Astrocyte of the spinal cord (primary cell): ENCODE measurements around the gene PTPRT.

Experiments
- DNase-seq: peaks from one replicate; pipeline ENCODE4 v3.0.0; 2011; ENCODE audit warnings: low read depth, low spot score
- H3K4me3 ChIP-seq: 2 replicates; pipeline ENCODE4 v1.5.1; 2011; ENCODE audit warnings: low read depth, mild to moderate bottlenecking, low read length, moderate library complexity
- CTCF ChIP-seq: IDR thresholded peaks from 2 replicates; pipeline ENCODE4 v1.5.1; 2012; ENCODE audit warnings: low read depth, mild to moderate bottlenecking, low read length, inconsistent platforms
- in situ Hi-C: cut with HindIII; loops from 2 replicates; pipeline ENCODE4 v1.10.0; 2017; ENCODE audit warnings: low sequenced_read_pairs

The PTPRT gene

GRCh38 chr20:43029176-43029575 is 160.5 kb downstream of the PTPRT start:
- no peak for DNase-seq
- no peak for TF ChIP-seq CTCF
- no peak overlapping the region for H3K4me3 ChIP-seq
- in situ Hi-C loops, result no loop called here

DNA sequence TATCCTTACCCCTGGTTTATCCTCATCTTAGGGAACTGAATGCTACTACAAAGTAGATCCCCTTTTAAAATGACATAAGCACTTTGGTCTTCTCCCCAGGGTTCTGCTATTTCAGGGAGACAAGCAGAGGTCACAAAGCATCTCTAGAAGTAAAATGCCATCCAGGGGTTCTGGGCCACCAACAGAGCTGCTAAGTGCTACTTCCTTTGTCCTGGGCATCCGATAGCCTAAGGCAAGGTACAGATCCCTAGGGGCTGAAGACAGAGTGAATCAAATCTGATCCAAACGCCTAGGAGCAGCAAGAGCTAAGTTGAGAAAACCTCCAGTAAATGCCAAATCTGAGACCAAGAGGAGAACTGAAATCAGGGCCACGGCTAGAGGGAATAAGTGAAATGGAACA is 161.2 kb downstream of the PTPRT start:
- no peak overlapping the region for H3K4me3 ChIP-seq
- in situ Hi-C loops, result no loop called here
- no peak for DNase-seq
- no peak for TF ChIP-seq CTCF

DNA sequence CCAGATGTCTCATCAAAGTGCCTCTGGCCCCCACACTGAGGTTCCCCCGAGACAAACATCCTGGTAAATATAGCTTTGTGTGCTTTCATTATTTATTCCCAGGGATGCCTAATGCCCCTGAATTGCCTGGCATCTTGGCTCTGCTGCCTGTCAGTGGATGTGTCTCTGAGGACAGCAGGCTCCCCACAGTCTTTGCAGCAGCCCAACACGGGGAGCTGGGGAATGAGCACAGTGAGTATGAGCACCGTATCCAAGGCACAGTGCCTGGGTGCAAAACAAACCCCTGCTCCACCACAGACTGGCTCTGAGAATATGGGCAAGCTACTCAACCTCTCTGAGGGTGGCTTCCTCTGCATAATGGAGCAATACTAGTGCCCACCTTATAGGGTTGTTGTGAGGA is 165.9 kb downstream of the PTPRT start:
- DNase-seq, result no peak
- in situ Hi-C loops, result no loop called here
- H3K4me3 ChIP-seq, result no peak overlapping the region
- TF ChIP-seq CTCF, result no peak

DNA sequence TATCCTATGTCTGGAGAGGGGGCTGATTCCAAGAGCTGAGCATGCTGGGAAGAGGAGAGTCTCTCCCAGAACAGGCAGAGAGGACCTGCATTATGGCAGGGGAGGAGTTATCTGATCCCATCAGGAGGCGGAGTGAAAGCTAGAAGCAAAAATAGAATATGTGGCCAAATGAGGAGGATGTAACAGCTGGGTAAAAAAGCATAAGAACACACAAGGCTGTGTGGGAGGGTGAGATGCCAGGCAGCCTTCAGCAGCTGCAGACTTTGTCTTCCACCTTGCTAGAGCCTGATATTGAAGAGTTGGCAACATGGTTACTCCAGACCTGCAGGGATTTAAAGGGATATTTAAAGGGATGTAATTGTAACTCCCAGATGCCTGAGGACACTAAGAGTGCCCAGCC is 167.1 kb downstream of the PTPRT start:
- DNase-seq, result no peak
- no peak overlapping the region for H3K4me3 ChIP-seq
- TF ChIP-seq CTCF, result no peak
- in situ Hi-C loops, result no loop called here

GRCh38 chr20:43022081-43022480 is 167.6 kb downstream of the PTPRT start:
- H3K4me3 ChIP-seq, result no peak overlapping the region
- in situ Hi-C loops, result no loop called here
- DNase-seq, result no peak
- no peak for TF ChIP-seq CTCF

DNA sequence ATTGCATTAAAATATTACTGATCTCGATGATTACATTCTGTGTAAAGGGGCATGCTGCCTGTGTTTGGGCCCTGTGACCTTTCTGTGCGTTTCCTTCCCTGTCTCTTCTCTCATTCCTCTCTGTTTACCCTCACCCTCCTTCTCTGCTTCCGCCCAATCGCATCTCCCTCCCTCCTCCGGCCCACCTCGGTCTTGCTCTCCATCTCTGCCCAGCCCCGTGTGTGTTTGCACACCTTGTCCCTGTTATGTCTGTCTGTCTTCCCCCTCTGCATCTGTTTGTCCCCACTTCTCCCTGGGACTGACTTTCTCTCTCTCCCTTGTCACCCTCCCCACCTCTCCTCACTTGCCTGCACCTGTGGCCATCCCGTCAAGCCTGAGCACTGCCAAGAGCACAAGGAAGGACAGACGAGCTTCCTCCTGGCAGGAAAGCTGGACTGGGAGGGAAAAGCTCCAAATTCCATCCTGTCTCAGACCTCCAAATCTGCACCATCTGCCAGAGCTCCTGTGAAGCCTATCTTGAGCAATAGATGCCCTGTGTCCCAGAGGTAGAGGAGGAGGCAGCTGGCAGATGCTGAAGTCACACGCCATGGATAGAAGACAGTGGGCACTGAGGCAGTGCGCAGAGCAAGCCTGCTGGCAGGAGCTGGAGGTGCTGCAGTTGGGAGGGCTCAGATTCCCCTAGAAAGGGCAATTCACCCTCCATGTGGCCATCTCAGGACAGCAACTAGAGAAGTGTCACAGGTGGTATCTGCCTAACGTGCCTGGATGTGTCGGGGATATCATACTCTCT is 172.3 kb downstream of the PTPRT start:
- in situ Hi-C loops, result no loop called here
- H3K4me3 ChIP-seq, result no peak overlapping the region
- DNase-seq, result no peak
- no peak for TF ChIP-seq CTCF
